GM23338 (cell line): ENCODE measurements around the gene PDE4B. TPM values are rescaled to one million over a fixed set of nuclear protein-coding genes. Genes with fewer than 3 reads are reported as not detected.
A peak's percentile ranks its signal among the peaks of the same experiment; 100 is the strongest.

Experiments used
- ATAC-seq: fragments of 200-7000 bp; cut with Tn5 transposase; 3 replicates; pipeline ENCODE4 v1.9.1; 2020
- DNase-seq: peaks from one replicate; pipeline ENCODE4 v3.0.0-alpha.2; 2015; ENCODE audit warnings: low spot score
- H2AFZ ChIP-seq: fragments of 200-600 bp; sonication (generic); 2 replicates; pipeline ENCODE4 v1.8.0; 2016; ENCODE audit warnings: antibody characterized with exemption, mild to moderate bottlenecking, moderate library complexity
- H3F3A ChIP-seq: fragments of 200-600 bp; sonication (generic); replicated peaks from 2 replicates; pipeline ENCODE4 v1.8.0; 2017; ENCODE audit warnings: antibody characterized with exemption, mixed run types, low read depth
- H3K27ac ChIP-seq: fragments of 200-600 bp; sonication (generic); 2 replicates; pipeline ENCODE4 v1.6.1; 2016; ENCODE audit warnings: low read depth
- H3K27me3 ChIP-seq: fragments of 200-600 bp; sonication (generic); 2 replicates; pipeline ENCODE4 v1.8.0; 2016; ENCODE audit warnings: mild to moderate bottlenecking, mixed run types, moderate library complexity; ENCODE audit not compliant: insufficient read depth
- H3K36me3 ChIP-seq: fragments of 200-600 bp; sonication (generic); 2 replicates; pipeline ENCODE4 v1.8.0; 2016; ENCODE audit warnings: mild to moderate bottlenecking; ENCODE audit not compliant: insufficient read depth
- H3K4me1 ChIP-seq: fragments of 200-600 bp; sonication (generic); 2 replicates; pipeline ENCODE4 v1.8.0; 2016; ENCODE audit warnings: mild to moderate bottlenecking, moderate library complexity; ENCODE audit not compliant: insufficient read depth
- H3K4me2 ChIP-seq: fragments of 200-600 bp; sonication (generic); 2 replicates; pipeline ENCODE4 v1.7.1; 2017; ENCODE audit warnings: mixed run types
- H3K4me3 ChIP-seq: fragments of 200-600 bp; sonication (generic); 2 replicates; pipeline ENCODE4 v1.6.1; 2016; ENCODE audit warnings: mixed run types
- H3K79me2 ChIP-seq: fragments of 200-600 bp; sonication (generic); replicated peaks from 2 replicates; pipeline ENCODE4 v1.8.0; 2017; ENCODE audit warnings: mild to moderate bottlenecking; ENCODE audit not compliant: insufficient read depth
- H3K9me2 ChIP-seq: fragments of 200-600 bp; sonication (generic); 2 replicates; pipeline ENCODE4 v1.8.0; 2017; ENCODE audit not compliant: insufficient read depth
- H4K20me1 ChIP-seq: fragments of 200-600 bp; sonication (generic); replicated peaks from 2 replicates; pipeline ENCODE4 v1.8.0; 2017; ENCODE audit warnings: mild to moderate bottlenecking; ENCODE audit not compliant: insufficient read depth
- H3K27ac Mint-ChIP-seq: 2 replicates; pipeline ENCODE4 v1.8.0; 2020; ENCODE audit warnings: inconsistent platforms, mild to moderate bottlenecking, moderate library complexity, mixed read lengths
- H3K27me3 Mint-ChIP-seq: 3 replicates; pipeline ENCODE4 v1.8.0; 2022; ENCODE audit warnings: low read depth, mild to moderate bottlenecking, moderate library complexity, mixed read lengths, inconsistent platforms; ENCODE audit not compliant: insufficient read depth, poor library complexity
- H3K36me3 Mint-ChIP-seq: 3 replicates; pipeline ENCODE4 v1.8.0; 2021; ENCODE audit warnings: low read depth, mild to moderate bottlenecking, inconsistent platforms, moderate library complexity, mixed read lengths
- H3K4me1 Mint-ChIP-seq: 3 replicates; pipeline ENCODE4 v1.8.0; 2020; ENCODE audit warnings: mild to moderate bottlenecking, inconsistent platforms, mixed read lengths
- H3K4me3 Mint-ChIP-seq: 3 replicates; pipeline ENCODE4 v1.8.0; 2021; ENCODE audit warnings: moderate library complexity, mild to moderate bottlenecking, inconsistent platforms, mixed read lengths
- H3K9me3 Mint-ChIP-seq: 3 replicates; pipeline ENCODE4 v1.8.0; 2020; ENCODE audit warnings: moderate library complexity, mild to moderate bottlenecking, inconsistent platforms, mixed read lengths
- EZH2 ChIP-seq: fragments of 200-600 bp; sonication (generic); IDR thresholded peaks from one replicate; pipeline ENCODE4 v1.8.0; 2017; ENCODE audit warnings: antibody characterized with exemption, mild to moderate bottlenecking, low read depth; ENCODE audit not compliant: unreplicated experiment
- NANOG ChIP-seq: IDR thresholded peaks from 2 replicates; pipeline ENCODE4 v1.6.1; 2016; ENCODE audit warnings: antibody characterized with exemption, borderline replicate concordance
- STAT1 ChIP-seq: IDR thresholded peaks from one replicate; pipeline ENCODE4 v1.6.1; 2016; ENCODE audit warnings: antibody characterized with exemption; ENCODE audit not compliant: unreplicated experiment
- ZNF331 ChIP-seq: fragments of 250-450 bp; sonication (Bioruptor Pico); IDR thresholded peaks from 2 replicates; pipeline ENCODE4 v1.5.0; 2020; ENCODE audit warnings: low read depth, mild to moderate bottlenecking, moderate library complexity
- polyA plus RNA-seq: library from polyadenylated mRNA; unstranded; fragments of >200 nt; fragmentation: Nextera tagmentation; extraction: Ambion mirVana; gene quantifications from 2 replicates; pipeline ENCODE4 v1.2.1, GENCODE V29; 2016
- total RNA-seq: library from RNA; depleted of rRNA; stranded (reverse); fragments of >200 nt; shearing (Covaris generic); gene quantifications from 2 replicates; pipeline ENCODE4 v1.2.3, GENCODE V29; 2014
- TF ChIP-seq, protein P1 (sequence below), 2 experiments: fragments of 200-600 bp in 1 of 2; sonication (generic) in 1 of 2; conservative IDR thresholded peaks; 2 replicates each; pipeline versions ENCODE4 v1.5.1 to v1.6.1; 2016 to 2017; ENCODE audit warnings: antibody characterized with exemption in 2 of 2, low read depth in 2 of 2, mild to moderate bottlenecking in 2 of 2, moderate library complexity in 1 of 2
- TF ChIP-seq, protein P2 (sequence below): fragments of 250-450 bp; sonication (Bioruptor Pico); IDR thresholded peaks from 2 replicates; pipeline ENCODE4 v1.5.0; 2020; ENCODE audit warnings: mild to moderate bottlenecking, moderate library complexity

The PDE4B gene
- total and polyA plus RNA-seq, 2 experiments from 2014 or later, result 14.0 to 25.6 TPM

DNA sequence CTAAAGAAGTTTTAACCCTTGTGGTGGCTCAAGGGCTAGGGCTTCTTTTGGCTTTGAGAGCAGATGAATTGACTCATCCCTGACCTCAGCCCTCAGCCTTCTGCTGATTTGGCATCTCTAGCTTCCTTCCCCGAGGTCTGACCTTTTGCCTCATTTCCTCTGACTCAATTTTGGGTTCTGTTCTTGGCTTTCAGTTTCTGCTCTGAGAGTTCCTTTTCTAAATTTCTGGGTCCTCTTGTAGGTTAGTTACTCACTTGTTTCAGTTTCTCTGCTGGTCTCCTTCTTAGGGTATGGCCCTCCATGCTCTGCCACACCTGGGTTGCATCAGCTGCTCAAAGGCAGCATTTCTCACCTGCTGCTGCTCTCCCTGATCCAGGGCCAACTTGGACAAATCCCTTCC, 19.4 kb downstream of the PDE4B start:
- peak overlapping the region; percentile 33; the same call in 1 of the 2 replicates for H3K27ac Mint-ChIP-seq
- H3K9me2 ChIP-seq, result peaks cover 3% of the 10 kb centered on the region; the same call in 1 of the 2 replicates
- H3K4me3 Mint-ChIP-seq, result no peak overlapping the region
- H3K36me3 ChIP-seq, result no peaks in the 10 kb centered on the region
- DNase-seq, result peak; percentile 30
- no peak overlapping the region for H3K4me3 ChIP-seq
- no peaks in the 10 kb centered on the region for H3K36me3 Mint-ChIP-seq
- no peaks in the 10 kb centered on the region for H3K9me3 Mint-ChIP-seq
- no peaks in the 10 kb centered on the region for H3F3A ChIP-seq
- TF ChIP-seq, protein P1, sequence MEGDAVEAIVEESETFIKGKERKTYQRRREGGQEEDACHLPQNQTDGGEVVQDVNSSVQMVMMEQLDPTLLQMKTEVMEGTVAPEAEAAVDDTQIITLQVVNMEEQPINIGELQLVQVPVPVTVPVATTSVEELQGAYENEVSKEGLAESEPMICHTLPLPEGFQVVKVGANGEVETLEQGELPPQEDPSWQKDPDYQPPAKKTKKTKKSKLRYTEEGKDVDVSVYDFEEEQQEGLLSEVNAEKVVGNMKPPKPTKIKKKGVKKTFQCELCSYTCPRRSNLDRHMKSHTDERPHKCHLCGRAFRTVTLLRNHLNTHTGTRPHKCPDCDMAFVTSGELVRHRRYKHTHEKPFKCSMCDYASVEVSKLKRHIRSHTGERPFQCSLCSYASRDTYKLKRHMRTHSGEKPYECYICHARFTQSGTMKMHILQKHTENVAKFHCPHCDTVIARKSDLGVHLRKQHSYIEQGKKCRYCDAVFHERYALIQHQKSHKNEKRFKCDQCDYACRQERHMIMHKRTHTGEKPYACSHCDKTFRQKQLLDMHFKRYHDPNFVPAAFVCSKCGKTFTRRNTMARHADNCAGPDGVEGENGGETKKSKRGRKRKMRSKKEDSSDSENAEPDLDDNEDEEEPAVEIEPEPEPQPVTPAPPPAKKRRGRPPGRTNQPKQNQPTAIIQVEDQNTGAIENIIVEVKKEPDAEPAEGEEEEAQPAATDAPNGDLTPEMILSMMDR (conservative IDR thresholded peaks at IDR 0.05; ENCODE audit: low read depth in 2 of 2), result no peak
- TF ChIP-seq, protein P2, sequence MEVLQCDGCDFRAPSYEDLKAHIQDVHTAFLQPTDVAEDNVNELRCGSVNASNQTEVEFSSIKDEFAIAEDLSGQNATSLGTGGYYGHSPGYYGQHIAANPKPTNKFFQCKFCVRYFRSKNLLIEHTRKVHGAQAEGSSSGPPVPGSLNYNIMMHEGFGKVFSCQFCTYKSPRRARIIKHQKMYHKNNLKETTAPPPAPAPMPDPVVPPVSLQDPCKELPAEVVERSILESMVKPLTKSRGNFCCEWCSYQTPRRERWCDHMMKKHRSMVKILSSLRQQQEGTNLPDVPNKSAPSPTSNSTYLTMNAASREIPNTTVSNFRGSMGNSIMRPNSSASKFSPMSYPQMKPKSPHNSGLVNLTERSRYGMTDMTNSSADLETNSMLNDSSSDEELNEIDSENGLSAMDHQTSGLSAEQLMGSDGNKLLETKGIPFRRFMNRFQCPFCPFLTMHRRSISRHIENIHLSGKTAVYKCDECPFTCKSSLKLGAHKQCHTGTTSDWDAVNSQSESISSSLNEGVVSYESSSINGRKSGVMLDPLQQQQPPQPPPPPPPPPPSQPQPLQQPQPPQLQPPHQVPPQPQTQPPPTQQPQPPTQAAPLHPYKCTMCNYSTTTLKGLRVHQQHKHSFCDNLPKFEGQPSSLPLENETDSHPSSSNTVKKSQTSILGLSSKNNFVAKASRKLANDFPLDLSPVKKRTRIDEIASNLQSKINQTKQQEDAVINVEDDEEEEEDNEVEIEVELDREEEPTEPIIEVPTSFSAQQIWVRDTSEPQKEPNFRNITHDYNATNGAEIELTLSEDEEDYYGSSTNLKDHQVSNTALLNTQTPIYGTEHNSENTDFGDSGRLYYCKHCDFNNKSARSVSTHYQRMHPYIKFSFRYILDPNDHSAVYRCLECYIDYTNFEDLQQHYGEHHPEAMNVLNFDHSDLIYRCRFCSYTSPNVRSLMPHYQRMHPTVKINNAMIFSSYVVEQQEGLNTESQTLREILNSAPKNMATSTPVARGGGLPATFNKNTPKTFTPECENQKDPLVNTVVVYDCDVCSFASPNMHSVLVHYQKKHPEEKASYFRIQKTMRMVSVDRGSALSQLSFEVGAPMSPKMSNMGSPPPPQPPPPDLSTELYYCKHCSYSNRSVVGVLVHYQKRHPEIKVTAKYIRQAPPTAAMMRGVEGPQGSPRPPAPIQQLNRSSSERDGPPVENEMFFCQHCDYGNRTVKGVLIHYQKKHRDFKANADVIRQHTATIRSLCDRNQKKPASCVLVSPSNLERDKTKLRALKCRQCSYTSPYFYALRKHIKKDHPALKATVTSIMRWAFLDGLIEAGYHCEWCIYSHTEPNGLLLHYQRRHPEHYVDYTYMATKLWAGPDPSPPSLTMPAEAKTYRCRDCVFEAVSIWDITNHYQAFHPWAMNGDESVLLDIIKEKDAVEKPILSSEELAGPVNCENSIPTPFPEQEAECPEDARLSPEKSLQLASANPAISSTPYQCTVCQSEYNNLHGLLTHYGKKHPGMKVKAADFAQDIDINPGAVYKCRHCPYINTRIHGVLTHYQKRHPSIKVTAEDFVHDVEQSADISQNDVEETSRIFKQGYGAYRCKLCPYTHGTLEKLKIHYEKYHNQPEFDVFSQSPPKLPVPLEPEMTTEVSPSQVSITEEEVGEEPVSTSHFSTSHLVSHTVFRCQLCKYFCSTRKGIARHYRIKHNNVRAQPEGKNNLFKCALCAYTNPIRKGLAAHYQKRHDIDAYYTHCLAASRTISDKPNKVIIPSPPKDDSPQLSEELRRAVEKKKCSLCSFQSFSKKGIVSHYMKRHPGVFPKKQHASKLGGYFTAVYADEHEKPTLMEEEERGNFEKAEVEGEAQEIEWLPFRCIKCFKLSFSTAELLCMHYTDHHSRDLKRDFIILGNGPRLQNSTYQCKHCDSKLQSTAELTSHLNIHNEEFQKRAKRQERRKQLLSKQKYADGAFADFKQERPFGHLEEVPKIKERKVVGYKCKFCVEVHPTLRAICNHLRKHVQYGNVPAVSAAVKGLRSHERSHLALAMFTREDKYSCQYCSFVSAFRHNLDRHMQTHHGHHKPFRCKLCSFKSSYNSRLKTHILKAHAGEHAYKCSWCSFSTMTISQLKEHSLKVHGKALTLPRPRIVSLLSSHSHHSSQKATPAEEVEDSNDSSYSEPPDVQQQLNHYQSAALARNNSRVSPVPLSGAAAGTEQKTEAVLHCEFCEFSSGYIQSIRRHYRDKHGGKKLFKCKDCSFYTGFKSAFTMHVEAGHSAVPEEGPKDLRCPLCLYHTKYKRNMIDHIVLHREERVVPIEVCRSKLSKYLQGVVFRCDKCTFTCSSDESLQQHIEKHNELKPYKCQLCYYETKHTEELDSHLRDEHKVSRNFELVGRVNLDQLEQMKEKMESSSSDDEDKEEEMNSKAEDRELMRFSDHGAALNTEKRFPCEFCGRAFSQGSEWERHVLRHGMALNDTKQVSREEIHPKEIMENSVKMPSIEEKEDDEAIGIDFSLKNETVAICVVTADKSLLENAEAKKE (CRISPR knock-in tag), result peak; percentile 2; the same call in 1 of the 2 replicates
- no peaks in the 10 kb centered on the region for H3K79me2 ChIP-seq
- no peak overlapping the region for H3K27ac ChIP-seq
- peaks cover 11% of the 10 kb centered on the region; the same call in 1 of the 2 replicates for H3K4me1 ChIP-seq
- no peaks in the 10 kb centered on the region for H4K20me1 ChIP-seq
- peaks cover 11% of the 10 kb centered on the region for H3K4me1 Mint-ChIP-seq
- no peaks in the 10 kb centered on the region for H3K27me3 Mint-ChIP-seq
- H2AFZ ChIP-seq, result peak overlapping the region; percentile 79
- H3K27me3 ChIP-seq, result no peaks in the 10 kb centered on the region
- no peak overlapping the region for H3K4me2 ChIP-seq
- ATAC-seq, result peak; percentile 67

DNA sequence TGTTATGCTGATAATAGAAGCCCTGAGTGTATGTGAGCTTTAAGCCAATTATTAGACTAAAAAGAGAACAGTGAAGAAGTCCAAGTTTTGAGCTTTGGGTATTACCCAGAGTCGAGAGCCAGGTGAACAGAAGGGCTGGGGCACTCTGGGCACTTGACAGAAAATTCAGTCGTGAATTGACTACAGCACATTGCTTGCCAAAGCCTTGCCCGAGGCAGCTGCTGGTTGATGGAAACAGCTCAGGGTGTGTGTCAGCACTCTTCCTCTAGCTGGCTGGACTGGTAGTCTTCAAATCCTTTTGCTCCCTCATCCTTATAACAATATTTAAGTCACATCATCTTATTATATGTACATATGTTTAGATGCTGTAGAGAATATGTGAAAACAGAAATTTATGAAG, 21.3 kb downstream of the PDE4B start:
- ATAC-seq, result no peak
- Histone ChIP-seq H2AFZ (no peak overlapping the region), H3F3A (no peaks in the 10 kb centered on the region), H3K4me2 (no peak overlapping the region), H3K79me2 (no peaks in the 10 kb centered on the region), H3K27me3 (no peaks in the 10 kb centered on the region), H3K4me3 (no peak overlapping the region), H3K27ac (no peak overlapping the region), H3K9me2 (peaks cover 6% of the 10 kb centered on the region; the same call in 1 of the 2 replicates), H4K20me1 (no peaks in the 10 kb centered on the region), H3K4me1 (peaks cover 11% of the 10 kb centered on the region; the same call in 1 of the 2 replicates), H3K36me3 (no peaks in the 10 kb centered on the region)
- H3K27me3 Mint-ChIP-seq, result no peaks in the 10 kb centered on the region
- no peaks in the 10 kb centered on the region for H3K36me3 Mint-ChIP-seq
- no peaks in the 10 kb centered on the region for H3K9me3 Mint-ChIP-seq
- DNase-seq, result no peak
- no peak overlapping the region for H3K4me3 Mint-ChIP-seq
- H3K27ac Mint-ChIP-seq, result no peak overlapping the region
- peaks cover 11% of the 10 kb centered on the region for H3K4me1 Mint-ChIP-seq
- TF ChIP-seq EZH2, result no peak
- TF ChIP-seq NANOG, result no peak
- no peak for TF ChIP-seq STAT1
- TF ChIP-seq ZNF331 (CRISPR knock-in tag), result no peak
